ENCODE data around the gene PIK3R1. TPM values are rescaled to one million over a fixed set of nuclear protein-coding genes. Genes with fewer than 3 reads are reported as not detected.

The PIK3R1 gene
- polyA plus RNA-seq, 1 donor (not counting 4 experiments of a cell fraction or from before 2014, with no cell fraction given), result 16.7 TPM

DNA sequence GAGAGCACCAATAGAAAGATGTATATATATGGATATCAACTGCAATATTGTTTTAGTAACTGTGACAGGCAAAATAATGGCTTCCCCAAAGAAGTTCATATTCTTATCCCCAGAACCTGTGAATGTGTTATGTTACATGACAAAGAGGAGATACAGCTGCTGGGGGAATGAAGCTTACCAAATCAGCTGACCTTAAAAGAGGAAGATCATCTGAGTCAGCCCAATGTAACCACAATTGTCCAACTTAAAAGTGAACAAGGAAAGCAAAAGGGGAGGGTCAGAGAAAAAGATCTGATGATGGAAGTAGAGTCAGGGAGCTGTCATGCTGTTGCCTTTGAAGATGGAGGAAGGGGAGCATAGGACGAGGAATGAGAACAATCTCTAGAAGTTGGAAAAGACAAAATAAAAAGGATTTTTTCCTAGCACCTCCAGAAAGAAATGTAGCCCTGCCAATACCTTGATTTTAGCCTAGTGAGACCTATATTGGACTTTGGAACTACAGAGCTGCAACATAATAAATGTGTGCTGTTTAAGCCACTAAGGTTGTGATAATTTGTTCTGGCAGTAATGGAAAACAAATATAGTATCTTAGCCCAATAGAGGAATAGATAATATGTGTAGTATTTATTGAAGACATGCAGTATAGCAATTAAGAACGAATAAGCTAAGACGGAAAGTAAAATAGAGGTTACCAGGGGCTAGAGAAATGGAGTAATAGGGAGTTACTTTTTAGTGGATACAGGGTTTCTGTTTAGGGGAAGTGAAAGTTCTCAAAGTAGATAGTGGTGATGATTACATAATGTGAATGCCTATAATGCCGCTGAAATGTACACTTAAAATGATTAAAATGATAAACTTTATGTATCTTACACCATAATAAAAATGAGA, 115.9 kb downstream of the PIK3R1 start:
- dilution Hi-C loops (cut with MboI; ENCODE audit: extremely low pct_ligation_motif_present, low sequenced_read_pairs), result no loop called here
- TF ChIP-seq CTCF (optimal IDR thresholded peaks at IDR 0.05 in 1 of 3, IDR thresholded peaks at IDR 0.05 in 1 of 3, conservative IDR thresholded peaks at IDR 0.05 in 1 of 3; ENCODE audit: extremely low read depth in 1 of 3, insufficient read depth in 2 of 3, low read length in 3 of 3), result no peak
- TF ChIP-seq EZH2 (IDR thresholded peaks at IDR 0.05; ENCODE audit: low read length), result no peak
- Histone ChIP-seq H2AFZ (ENCODE audit: control insufficient read depth, low read length) (no peak overlapping the region), H3K4me2 (ENCODE audit: control insufficient read depth, extremely low read depth, insufficient read depth, low read depth, low read length) (no peak overlapping the region), H3K27ac (ENCODE audit: control insufficient read depth, insufficient read depth, low read length) (no peak overlapping the region), H3K79me2 (ENCODE audit: control insufficient read depth, insufficient read depth, low read length) (no peaks in the 10 kb centered on the region), H3K9ac (ENCODE audit: control insufficient read depth, extremely low read depth, insufficient read depth, low read length) (no peak overlapping the region), H3K36me3 (ENCODE audit: control insufficient read depth in 2 of 2, extremely low read depth in 1 of 2, insufficient read depth in 2 of 2, low read length in 2 of 2) (no peaks in the 10 kb centered on the region), H3K9me1 (ENCODE audit: control insufficient read depth, extremely low read depth, insufficient read depth, low read length) (no peaks in the 10 kb centered on the region), H3K27me3 (ENCODE audit: control insufficient read depth, extremely low read depth, insufficient read depth, low read length) (no peaks in the 10 kb centered on the region), H4K20me1 (ENCODE audit: control insufficient read depth, extremely low read depth, insufficient read depth, low read length) (no peaks in the 10 kb centered on the region), H3K4me1 (ENCODE audit: control insufficient read depth, extremely low read depth, insufficient read depth, low read length) (peaks cover 41% of the 10 kb centered on the region), H3K9me3 (ENCODE audit: control insufficient read depth, low read depth, low read length) (no peaks in the 10 kb centered on the region), H3K4me3 (ENCODE audit: control insufficient read depth in 2 of 3, extremely low read depth in 1 of 3, insufficient read depth in 2 of 3, low read depth in 1 of 3, low read length in 3 of 3) (no peak overlapping the region)
- no peak for FAIRE-seq
- no peak for DNase-seq (ENCODE audit: low read depth, low spot score)

DNA sequence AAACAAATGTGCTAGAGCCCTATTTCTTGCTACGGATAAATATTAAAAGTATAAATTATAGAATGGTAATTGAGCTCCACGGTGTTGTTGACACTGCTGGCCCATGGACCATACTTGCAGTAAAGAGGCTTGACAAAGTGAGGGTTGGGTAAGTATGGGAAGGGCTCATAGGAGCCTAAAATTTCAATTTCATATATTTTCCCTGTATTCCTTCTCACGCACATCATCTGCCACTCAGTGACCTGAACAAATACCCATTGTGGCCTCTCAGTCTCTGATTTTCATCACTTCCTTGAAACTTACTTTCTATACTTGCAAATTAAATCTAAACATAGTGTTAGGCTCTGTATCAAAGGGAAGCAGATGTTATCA, 116.5 kb downstream of the PIK3R1 start:
- H4K20me1 ChIP-seq (ENCODE audit: control insufficient read depth, extremely low read depth, insufficient read depth, low read length), result no peaks in the 10 kb centered on the region
- H3K79me2 ChIP-seq (ENCODE audit: control insufficient read depth, insufficient read depth, low read length), result no peaks in the 10 kb centered on the region
- DNase-seq (ENCODE audit: low read depth, low spot score) (no peak), FAIRE-seq (no peak)
- H3K27ac ChIP-seq (ENCODE audit: control insufficient read depth, insufficient read depth, low read length), result no peak overlapping the region
- H2AFZ ChIP-seq (ENCODE audit: control insufficient read depth, low read length), result no peak overlapping the region
- H3K9ac ChIP-seq (ENCODE audit: control insufficient read depth, extremely low read depth, insufficient read depth, low read length), result no peak overlapping the region
- H3K9me1 ChIP-seq (ENCODE audit: control insufficient read depth, extremely low read depth, insufficient read depth, low read length), result no peaks in the 10 kb centered on the region
- H3K27me3 ChIP-seq (ENCODE audit: control insufficient read depth, extremely low read depth, insufficient read depth, low read length), result no peaks in the 10 kb centered on the region
- dilution Hi-C loops (cut with MboI; ENCODE audit: extremely low pct_ligation_motif_present, low sequenced_read_pairs), result no loop called here
- H3K36me3 ChIP-seq (ENCODE audit: control insufficient read depth in 2 of 2, extremely low read depth in 1 of 2, insufficient read depth in 2 of 2, low read length in 2 of 2), result no peaks in the 10 kb centered on the region
- TF ChIP-seq EZH2 (IDR thresholded peaks at IDR 0.05; ENCODE audit: low read length) (no peak), CTCF (optimal IDR thresholded peaks at IDR 0.05 in 1 of 3, IDR thresholded peaks at IDR 0.05 in 1 of 3, conservative IDR thresholded peaks at IDR 0.05 in 1 of 3; ENCODE audit: extremely low read depth in 1 of 3, insufficient read depth in 2 of 3, low read length in 3 of 3) (no peak)
- H3K4me2 ChIP-seq (ENCODE audit: control insufficient read depth, extremely low read depth, insufficient read depth, low read depth, low read length), result no peak overlapping the region
- H3K9me3 ChIP-seq (ENCODE audit: control insufficient read depth, low read depth, low read length), result no peaks in the 10 kb centered on the region
- H3K4me1 ChIP-seq (ENCODE audit: control insufficient read depth, extremely low read depth, insufficient read depth, low read length), result peaks cover 41% of the 10 kb centered on the region
- H3K4me3 ChIP-seq (ENCODE audit: control insufficient read depth in 2 of 3, extremely low read depth in 1 of 3, insufficient read depth in 2 of 3, low read depth in 1 of 3, low read length in 3 of 3), result no peak overlapping the region

Measured in keratinocyte (primary cell).